HG03439 (cell line): ENCODE data around the gene GPC5.
"Not testable (repeated sequence)": the region's sequence is repeated elsewhere in the genome, so short reads cannot be mapped to it uniquely, and the experiment has no call there.

Experiments
- ATAC-seq: cut with Tn5 transposase; IDR thresholded peaks from one replicate; pipeline ENCODE4 v1.9.1; 2021; ENCODE audit warnings: mild to moderate bottlenecking, moderate library complexity; ENCODE audit not compliant: unreplicated experiment

Gene GPC5

GRCh38 chr13:92677571-92677970 is 1279.2 kb downstream of the GPC5 start:
- ATAC-seq, result no peak

GRCh38 chr13:92679602-92680001 is 1281.2 kb downstream of the GPC5 start:
- no peak for ATAC-seq

- ATAC-seq, result no peak
Observed at GRCh38 chr13:92681239-92681638, 1282.8 kb downstream of the GPC5 start.

GRCh38 chr13:92682832-92683517 is 1284.6 kb downstream of the GPC5 start:
- ATAC-seq, result no peak

- ATAC-seq, result no peak
Observed at GRCh38 chr13:92694047-92694446, 1295.6 kb downstream of the GPC5 start.

- ATAC-seq, result not testable (repeated sequence)
Observed at GRCh38 chr13:92695827-92696226, 1297.4 kb downstream of the GPC5 start.

- ATAC-seq, result no peak
Observed at GRCh38 chr13:92716749-92717148, 1318.3 kb downstream of the GPC5 start.

GRCh38 chr13:92717857-92718256 is 1319.4 kb downstream of the GPC5 start:
- ATAC-seq, result no peak

GRCh38 chr13:92719868-92720267 is 1321.4 kb downstream of the GPC5 start:
- ATAC-seq, result no peak

- no peak for ATAC-seq
Observed at GRCh38 chr13:92721620-92722019, 1323.2 kb downstream of the GPC5 start.

- no peak for ATAC-seq
Observed at GRCh38 chr13:92727118-92727517, 1328.7 kb downstream of the GPC5 start.

- ATAC-seq, result no peak
Observed at GRCh38 chr13:92734068-92734467, 1335.6 kb downstream of the GPC5 start.

GRCh38 chr13:92734545-92734944 is 1336.1 kb downstream of the GPC5 start:
- no peak for ATAC-seq

GRCh38 chr13:92735909-92736308 is 1337.5 kb downstream of the GPC5 start:
- no peak for ATAC-seq

GRCh38 chr13:92739306-92739818 is 1340.9 kb downstream of the GPC5 start:
- ATAC-seq, result no peak

- no peak for ATAC-seq
Observed at GRCh38 chr13:92743992-92744391, 1345.6 kb downstream of the GPC5 start.

- no peak for ATAC-seq
Observed at GRCh38 chr13:92745258-92745657, 1346.8 kb downstream of the GPC5 start.

GRCh38 chr13:92752705-92753104 is 1354.3 kb downstream of the GPC5 start:
- ATAC-seq, result not testable (repeated sequence)

GRCh38 chr13:92761710-92762109 is 1363.3 kb downstream of the GPC5 start:
- no peak for ATAC-seq

- ATAC-seq, result no peak
Observed at GRCh38 chr13:92767468-92767867, 1369.0 kb downstream of the GPC5 start.

- ATAC-seq, result no peak
Observed at GRCh38 chr13:92768602-92769001, 1370.2 kb downstream of the GPC5 start.

- ATAC-seq, result no peak
Observed at GRCh38 chr13:92769046-92769445, 1370.6 kb downstream of the GPC5 start.

GRCh38 chr13:92775658-92776057 is 1377.2 kb downstream of the GPC5 start:
- ATAC-seq, result no peak
